ENCODE data around the gene PSENEN. TPM values are rescaled to one million over a fixed set of nuclear protein-coding genes. Genes with fewer than 3 reads are reported as not detected.

PSENEN gene
- total RNA-seq, 4 donors from 2014 or later: 20.4 to 35.7 (median 29.5) TPM

GRCh38 chr19:35719402-35720162 is 25.9 kb upstream of the PSENEN start:
- no peak for ATAC-seq
- no peaks in the 10 kb centered on the region for H3K9me3 ChIP-seq
- peak overlapping the region in 3 of 4 donors; percentile 8 to 94 (median 91) for H3K27ac ChIP-seq
- peak overlapping the region in 1 of 2 donors; percentile 94 for H3K4me3 ChIP-seq
- TF ChIP-seq EP300 (IDR thresholded peaks at IDR 0.05) (no peak), POLR2A (IDR thresholded peaks at IDR 0.05) (no peak), POLR2AphosphoS5 (IDR thresholded peaks at IDR 0.05) (no peak), CTCF (IDR thresholded peaks at IDR 0.05) (no peak)
- H3K36me3 ChIP-seq: peaks cover 0 to 51% of the 10 kb centered on the region in 2 donors
- WGBS, 2 donors (ENCODE audit: low coverage in 1 of 2): 75 to 82% methylated on average over 4 to 13 of the region's 32 CpGs
- H3K27me3 ChIP-seq: no peaks in the 10 kb centered on the region
- H3K4me1 ChIP-seq: peaks cover 0 to 61% (median 19%) of the 10 kb centered on the region in 3 donors

- no peak overlapping the region for H3K4me3 ChIP-seq
- WGBS, 2 donors (ENCODE audit: low coverage in 1 of 2): 89% methylated on average over 1 of the region's 9 CpGs; no CpG with 5 or more reads in 1 of the 2 donors
- H3K4me1 ChIP-seq: peaks cover 0 to 59% (median 19%) of the 10 kb centered on the region in 3 donors
- peaks cover 0 to 57% of the 10 kb centered on the region in 2 donors for H3K36me3 ChIP-seq
- H3K9me3 ChIP-seq: no peaks in the 10 kb centered on the region
- ATAC-seq: no peak
- no peaks in the 10 kb centered on the region for H3K27me3 ChIP-seq
- TF ChIP-seq POLR2A (IDR thresholded peaks at IDR 0.05): no peak
- TF ChIP-seq EP300 (IDR thresholded peaks at IDR 0.05): no peak
- TF ChIP-seq CTCF (IDR thresholded peaks at IDR 0.05): no peak
- TF ChIP-seq POLR2AphosphoS5 (IDR thresholded peaks at IDR 0.05): no peak
- H3K27ac ChIP-seq: peak overlapping the region in 2 of 4 donors; percentile 8 to 91
Observed at GRCh38 chr19:35720163-35720524, 25.3 kb upstream of the PSENEN start.

- WGBS, 2 donors (ENCODE audit: low coverage in 1 of 2): 85% methylated on average over 5 of the region's 17 CpGs; no CpG with 5 or more reads in 1 of the 2 donors
- TF ChIP-seq CTCF (IDR thresholded peaks at IDR 0.05) (no peak), EP300 (IDR thresholded peaks at IDR 0.05) (no peak), POLR2A (IDR thresholded peaks at IDR 0.05) (no peak), POLR2AphosphoS5 (IDR thresholded peaks at IDR 0.05) (no peak)
- no peaks in the 10 kb centered on the region for H3K27me3 ChIP-seq
- H3K36me3 ChIP-seq: peaks cover 0 to 62% of the 10 kb centered on the region in 2 donors
- H3K4me3 ChIP-seq: no peak overlapping the region
- no peak for ATAC-seq
- peaks cover 0 to 54% (median 14%) of the 10 kb centered on the region in 3 donors for H3K4me1 ChIP-seq
- no peak overlapping the region for H3K27ac ChIP-seq
- H3K9me3 ChIP-seq: no peaks in the 10 kb centered on the region
Observed at GRCh38 chr19:35720648-35721047, 24.8 kb upstream of the PSENEN start.

- Histone ChIP-seq H3K27ac (no peak overlapping the region), H3K27me3 (no peaks in the 10 kb centered on the region), H3K9me3 (no peaks in the 10 kb centered on the region), H3K4me3 (no peak overlapping the region), H3K36me3 (peaks cover 0 to 69% of the 10 kb centered on the region in 2 donors), H3K4me1 (peaks cover 0 to 47% (median 8%) of the 10 kb centered on the region in 3 donors)
- WGBS, 2 donors (ENCODE audit: low coverage in 1 of 2): 87% methylated on average over 8 of the region's 16 CpGs; no CpG with 5 or more reads in 1 of the 2 donors
- no peak for TF ChIP-seq CTCF (IDR thresholded peaks at IDR 0.05)
- TF ChIP-seq EP300 (IDR thresholded peaks at IDR 0.05): no peak
- TF ChIP-seq POLR2AphosphoS5 (IDR thresholded peaks at IDR 0.05): no peak
- no peak for TF ChIP-seq POLR2A (IDR thresholded peaks at IDR 0.05)
- no peak for ATAC-seq
Observed at GRCh38 chr19:35721374-35721773, 24.1 kb upstream of the PSENEN start.

GRCh38 chr19:35722461-35722860 is 23.0 kb upstream of the PSENEN start:
- no peaks in the 10 kb centered on the region for H3K9me3 ChIP-seq
- no peaks in the 10 kb centered on the region for H3K27me3 ChIP-seq
- no CpG with 5 or more reads among the region's 14 CpGs for WGBS, 2 donors (ENCODE audit: low coverage in 1 of 2)
- TF ChIP-seq CTCF (IDR thresholded peaks at IDR 0.05) (no peak), POLR2AphosphoS5 (IDR thresholded peaks at IDR 0.05) (no peak), POLR2A (IDR thresholded peaks at IDR 0.05) (no peak), EP300 (IDR thresholded peaks at IDR 0.05) (no peak)
- H3K4me3 ChIP-seq: no peak overlapping the region
- no peak for ATAC-seq
- H3K4me1 ChIP-seq: peaks cover 0 to 44% (median 8%) of the 10 kb centered on the region in 3 donors
- H3K27ac ChIP-seq: no peak overlapping the region
- H3K36me3 ChIP-seq: peaks cover 0 to 80% of the 10 kb centered on the region in 2 donors
